Ishikawa (cell line): ENCODE data around the gene TCEAL4.

Source experiments
- CEBPB ChIP-seq: IDR thresholded peaks from 2 replicates; pipeline ENCODE4 v1.6.1; 2012
- CREB1 ChIP-seq: IDR thresholded peaks from 2 replicates; pipeline ENCODE4 v1.6.1; 2012; ENCODE audit warnings: low read depth
- EGR1 ChIP-seq: IDR thresholded peaks from 2 replicates; pipeline ENCODE4 v1.6.1; 2012
- EP300 ChIP-seq: IDR thresholded peaks from 2 replicates; pipeline ENCODE4 v1.6.1; 2012; ENCODE audit warnings: borderline replicate concordance
- FOXM1 ChIP-seq: IDR thresholded peaks from 2 replicates; pipeline ENCODE4 v1.6.1; 2012; ENCODE audit warnings: low read depth, borderline replicate concordance
- NFIC ChIP-seq: IDR thresholded peaks from 2 replicates; pipeline ENCODE4 v1.6.1; 2012
- RAD21 ChIP-seq: IDR thresholded peaks from 2 replicates; pipeline ENCODE4 v1.6.1; 2012; ENCODE audit warnings: low read depth
- REST ChIP-seq: IDR thresholded peaks from 2 replicates; pipeline ENCODE4 v1.6.1; 2012; ENCODE audit warnings: low read depth, mild to moderate bottlenecking
- TAF1 ChIP-seq: IDR thresholded peaks from 2 replicates; pipeline ENCODE4 v1.6.1; 2012; ENCODE audit warnings: low read depth, mild to moderate bottlenecking
- TCF12 ChIP-seq: IDR thresholded peaks from 2 replicates; pipeline ENCODE4 v1.6.1; 2012; ENCODE audit warnings: low read depth
- TEAD4 ChIP-seq: IDR thresholded peaks from 2 replicates; pipeline ENCODE4 v1.6.1; 2012
- YY1 ChIP-seq: IDR thresholded peaks from 2 replicates; pipeline ENCODE4 v1.6.1; 2012; ENCODE audit warnings: low read depth
- ZBTB7A ChIP-seq: IDR thresholded peaks from 2 replicates; pipeline ENCODE4 v1.6.1; 2012; ENCODE audit warnings: low read depth
- TF ChIP-seq, protein P1 (sequence below): IDR thresholded peaks from 2 replicates; pipeline ENCODE4 v1.6.1; 2012
- TF ChIP-seq, protein P2 (sequence below): IDR thresholded peaks from 2 replicates; pipeline ENCODE4 v1.6.1; 2012

Gene TCEAL4

DNA sequence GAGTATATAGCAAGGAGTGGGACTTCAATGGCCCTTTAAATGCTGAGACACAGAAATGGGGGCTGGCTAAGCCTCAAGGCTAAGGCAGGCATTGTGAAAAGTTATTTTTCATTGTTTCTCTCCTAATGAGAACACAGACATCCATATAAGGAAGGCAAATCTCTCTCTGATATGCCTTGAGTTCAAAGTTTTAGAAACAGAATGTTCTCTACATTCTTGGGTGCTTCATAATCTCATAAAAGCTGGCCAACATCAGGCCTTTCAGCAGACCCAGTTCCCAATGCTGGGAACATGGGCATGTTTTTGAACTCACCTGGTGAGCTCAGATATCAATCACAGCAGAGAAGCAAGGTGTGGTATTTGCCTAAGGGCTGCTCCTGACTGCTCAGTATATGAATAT lies 46.6 kb upstream of the TCEAL4 start:
- TF ChIP-seq FOXM1 (no peak), EP300 (no peak), ZBTB7A (no peak), NFIC (no peak), TAF1 (no peak), TCF12 (no peak), REST (no peak), EGR1 (no peak), CREB1 (no peak), CEBPB (no peak), YY1 (no peak)
- TF ChIP-seq, protein P1, sequence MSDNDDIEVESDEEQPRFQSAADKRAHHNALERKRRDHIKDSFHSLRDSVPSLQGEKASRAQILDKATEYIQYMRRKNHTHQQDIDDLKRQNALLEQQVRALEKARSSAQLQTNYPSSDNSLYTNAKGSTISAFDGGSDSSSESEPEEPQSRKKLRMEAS = no peak
- TF ChIP-seq, protein P2, sequence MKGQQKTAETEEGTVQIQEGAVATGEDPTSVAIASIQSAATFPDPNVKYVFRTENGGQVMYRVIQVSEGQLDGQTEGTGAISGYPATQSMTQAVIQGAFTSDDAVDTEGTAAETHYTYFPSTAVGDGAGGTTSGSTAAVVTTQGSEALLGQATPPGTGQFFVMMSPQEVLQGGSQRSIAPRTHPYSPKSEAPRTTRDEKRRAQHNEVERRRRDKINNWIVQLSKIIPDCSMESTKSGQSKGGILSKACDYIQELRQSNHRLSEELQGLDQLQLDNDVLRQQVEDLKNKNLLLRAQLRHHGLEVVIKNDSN = no peak

GRCh38 chrX:103539695-103540094 lies 45.6 kb upstream of the TCEAL4 start:
- TF ChIP-seq, protein P2 = no peak
- TF ChIP-seq TCF12 (no peak), ZBTB7A (no peak), YY1 (no peak), EGR1 (no peak), REST (no peak), TEAD4 (no peak), TAF1 (no peak), NFIC (no peak), CEBPB (no peak), EP300 (no peak), RAD21 (no peak), CREB1 (no peak), FOXM1 (no peak)
- TF ChIP-seq, protein P1 = no peak

DNA sequence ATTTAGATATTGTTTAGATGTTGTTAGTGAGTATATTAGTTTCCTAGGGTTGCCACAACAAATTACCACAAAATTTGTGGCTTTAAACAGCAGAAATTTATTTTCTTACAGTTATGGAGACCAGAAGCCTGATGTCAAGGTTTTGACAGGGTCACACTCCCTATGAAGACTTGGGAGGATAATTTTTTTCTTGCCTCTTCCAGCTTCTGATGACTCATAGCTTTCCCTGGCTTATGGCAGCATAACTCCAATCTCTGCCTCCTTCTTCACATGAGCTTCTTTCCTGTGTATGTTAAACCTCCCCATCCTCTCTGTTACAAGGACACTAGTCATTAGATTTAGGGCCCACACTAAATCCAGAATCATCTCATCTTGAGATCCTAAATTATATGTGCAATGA lies 45.2 kb upstream of the TCEAL4 start:
- TF ChIP-seq TEAD4 (no peak), EGR1 (no peak), REST (no peak), CEBPB (no peak)

DNA sequence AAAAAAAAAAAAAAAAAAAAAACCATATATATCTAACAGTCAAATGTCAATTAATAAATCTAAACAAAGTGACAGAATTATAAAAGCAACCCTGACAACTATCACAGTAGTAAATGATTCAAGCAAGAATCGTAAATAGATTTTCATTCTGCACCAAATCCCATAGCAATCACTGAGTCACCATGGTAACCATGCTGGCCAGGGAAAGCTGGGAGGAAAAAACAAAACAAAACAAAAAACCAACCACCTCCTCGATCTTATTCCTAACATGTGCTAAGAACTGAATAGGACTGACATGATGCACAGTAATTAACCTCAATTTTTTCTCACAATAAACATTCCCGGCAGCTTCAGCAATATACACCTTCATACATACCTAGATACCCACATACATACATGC lies 35.4 kb upstream of the TCEAL4 start:
- no peak for TF ChIP-seq TEAD4
- no peak for TF ChIP-seq TAF1
- TF ChIP-seq TCF12 = no peak

DNA sequence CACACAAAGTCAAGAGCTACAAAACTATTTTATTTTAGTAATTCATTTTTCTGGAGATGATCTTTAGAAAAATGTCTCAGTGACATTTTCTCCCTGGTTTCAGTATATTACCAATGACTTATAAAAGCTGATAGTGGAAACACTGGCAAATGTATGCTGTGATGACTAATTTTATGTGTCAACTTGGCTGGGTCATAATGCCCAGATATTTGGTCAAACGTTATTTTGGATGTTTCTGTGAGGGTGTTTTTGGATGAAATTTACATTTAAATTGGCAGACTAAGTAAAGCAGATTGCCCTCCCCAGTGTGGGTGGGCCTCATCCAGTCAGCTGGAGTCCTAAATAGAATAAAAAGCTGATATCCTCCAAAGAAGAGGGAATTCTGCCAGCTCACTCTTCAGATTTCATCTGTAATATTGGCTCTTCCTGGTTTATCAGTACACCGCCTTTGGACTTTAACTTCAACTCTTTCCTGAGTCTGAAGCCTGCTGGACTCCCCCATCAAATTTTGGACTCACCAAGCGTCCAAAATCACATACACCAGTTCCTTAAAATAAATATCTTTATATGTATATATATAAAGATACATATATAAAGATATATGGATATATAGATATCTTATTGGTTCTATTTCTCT lies 34.8 kb upstream of the TCEAL4 start:
- no peak for TF ChIP-seq REST
- no peak for TF ChIP-seq TCF12
- TF ChIP-seq ZBTB7A = no peak
- TF ChIP-seq TAF1 = no peak
- no peak for TF ChIP-seq YY1
- no peak for TF ChIP-seq EGR1
- no peak for TF ChIP-seq CEBPB
- no peak for TF ChIP-seq CREB1
- no peak for TF ChIP-seq NFIC
- no peak for TF ChIP-seq RAD21
- TF ChIP-seq, protein P1 = no peak
- TF ChIP-seq, protein P2 = no peak
- no peak for TF ChIP-seq TEAD4
- TF ChIP-seq EP300 = no peak
- no peak for TF ChIP-seq FOXM1
